GM12873 (cell line): ENCODE measurements around the gene GANC.

Experiments used
- TF ChIP-seq, protein P1 (sequence below): IDR thresholded peaks from 2 replicates; pipeline ENCODE4 v1.5.1; 2012; ENCODE audit warnings: low read depth, mild to moderate bottlenecking, moderate library complexity, low read length, control low read depth; ENCODE audit not compliant: insufficient read depth; ENCODE audit errors: missing control alignments

GANC gene

DNA sequence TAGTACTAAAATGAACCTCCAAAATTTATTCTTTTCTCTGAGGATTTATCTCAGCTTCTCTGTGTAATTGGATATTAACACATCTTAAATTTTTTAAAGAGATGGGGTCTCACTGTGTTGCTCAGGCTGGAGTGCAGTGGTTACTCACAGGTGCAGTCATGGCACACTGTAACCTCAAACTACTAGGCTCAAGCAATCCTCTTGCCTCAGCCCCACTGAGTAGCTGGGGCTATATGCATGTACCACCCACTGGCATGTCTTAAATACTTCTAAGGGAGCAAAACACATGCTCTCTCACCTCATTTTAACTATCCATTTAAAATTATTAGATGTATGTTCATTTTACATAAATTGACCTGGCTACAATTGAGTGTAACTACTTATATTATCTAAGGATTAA lies 11.6 kb downstream of the GANC start:
- TF ChIP-seq, protein P1, sequence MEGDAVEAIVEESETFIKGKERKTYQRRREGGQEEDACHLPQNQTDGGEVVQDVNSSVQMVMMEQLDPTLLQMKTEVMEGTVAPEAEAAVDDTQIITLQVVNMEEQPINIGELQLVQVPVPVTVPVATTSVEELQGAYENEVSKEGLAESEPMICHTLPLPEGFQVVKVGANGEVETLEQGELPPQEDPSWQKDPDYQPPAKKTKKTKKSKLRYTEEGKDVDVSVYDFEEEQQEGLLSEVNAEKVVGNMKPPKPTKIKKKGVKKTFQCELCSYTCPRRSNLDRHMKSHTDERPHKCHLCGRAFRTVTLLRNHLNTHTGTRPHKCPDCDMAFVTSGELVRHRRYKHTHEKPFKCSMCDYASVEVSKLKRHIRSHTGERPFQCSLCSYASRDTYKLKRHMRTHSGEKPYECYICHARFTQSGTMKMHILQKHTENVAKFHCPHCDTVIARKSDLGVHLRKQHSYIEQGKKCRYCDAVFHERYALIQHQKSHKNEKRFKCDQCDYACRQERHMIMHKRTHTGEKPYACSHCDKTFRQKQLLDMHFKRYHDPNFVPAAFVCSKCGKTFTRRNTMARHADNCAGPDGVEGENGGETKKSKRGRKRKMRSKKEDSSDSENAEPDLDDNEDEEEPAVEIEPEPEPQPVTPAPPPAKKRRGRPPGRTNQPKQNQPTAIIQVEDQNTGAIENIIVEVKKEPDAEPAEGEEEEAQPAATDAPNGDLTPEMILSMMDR: no peak

- TF ChIP-seq, protein P1: no peak
Measured at GRCh38 chr15:42285034-42285433, 12.0 kb downstream of the GANC start.

- TF ChIP-seq, protein P1: no peak
Measured at GRCh38 chr15:42286445-42287029, 13.5 kb downstream of the GANC start.

DNA sequence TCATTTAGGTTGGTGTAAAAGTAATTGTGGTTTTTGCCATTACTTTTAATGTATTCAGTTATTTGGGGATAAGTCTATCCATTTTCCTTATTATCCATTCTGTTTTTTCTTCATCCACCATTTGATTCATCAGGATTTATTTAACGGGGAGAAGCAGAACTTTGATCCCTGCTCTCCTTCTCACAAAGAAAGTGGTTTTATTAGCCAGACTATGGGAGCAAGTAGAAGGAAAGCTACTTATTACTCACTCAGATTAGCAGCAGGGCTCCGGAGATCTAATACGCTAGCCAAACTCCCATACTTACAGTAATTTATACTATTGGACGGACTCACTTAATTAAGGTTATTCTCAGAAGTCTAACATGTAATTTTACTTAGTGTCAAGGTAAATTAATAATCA lies 14.9 kb downstream of the GANC start:
- TF ChIP-seq, protein P1: no peak

- TF ChIP-seq, protein P1: no peak
Measured at GRCh38 chr15:42289166-42289565, 16.2 kb downstream of the GANC start.

DNA sequence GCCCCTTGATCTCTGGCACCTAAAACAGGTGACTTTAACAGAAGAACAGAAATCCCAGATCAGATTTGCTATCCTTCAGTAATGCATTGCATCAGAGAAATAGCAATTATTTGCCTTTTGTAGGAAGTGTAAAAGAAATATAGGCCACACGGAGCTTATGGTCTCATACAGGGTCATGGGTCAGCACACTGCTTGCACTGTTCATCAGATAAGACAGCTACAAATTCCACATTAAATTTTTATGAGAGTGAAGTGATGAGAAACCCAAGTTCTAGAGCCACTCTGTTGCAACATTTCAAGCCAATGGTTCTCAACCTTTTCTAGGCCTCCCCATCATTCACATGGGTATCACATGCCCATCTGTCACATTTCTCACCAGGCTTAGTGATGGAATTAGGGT lies 33.7 kb downstream of the GANC start:
- TF ChIP-seq, protein P1: no peak

DNA sequence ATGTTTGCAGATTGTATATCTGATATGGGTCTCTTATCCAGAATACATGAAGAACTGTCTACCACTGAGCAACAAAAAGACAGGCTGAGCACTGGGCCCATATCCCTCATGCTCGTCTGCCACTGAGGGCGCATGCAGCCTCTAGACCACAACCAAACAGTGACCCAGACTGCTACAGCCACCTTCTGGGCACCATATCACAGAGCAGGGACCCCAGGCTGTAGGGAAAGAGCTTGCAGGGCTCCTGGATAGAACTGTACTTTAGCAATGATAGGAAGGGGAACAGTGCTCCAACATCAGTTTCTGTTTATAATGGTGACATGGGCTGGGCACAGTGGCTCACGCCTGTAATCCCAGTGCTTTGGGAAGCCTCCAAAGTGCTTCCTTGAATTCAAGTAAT lies 40.5 kb downstream of the GANC start:
- TF ChIP-seq, protein P1: no peak
